GM12864 (cell line): Measurements from ENCODE around the gene HOMER2.

Experiments
- DNase-seq: peaks from one replicate; pipeline ENCODE4 v3.0.0-alpha.2; 2011; ENCODE audit warnings: low read depth
- H3K4me3 ChIP-seq: 2 replicates; pipeline ENCODE4 v1.5.1; 2011; ENCODE audit warnings: mild to moderate bottlenecking, low read depth, low read length, control low read depth
- TF ChIP-seq, protein P1 (sequence below): IDR thresholded peaks from 2 replicates; pipeline ENCODE4 v1.5.1; 2011; ENCODE audit warnings: low read depth, mild to moderate bottlenecking, moderate library complexity, low read length, control low read depth, inconsistent platforms; ENCODE audit errors: missing control alignments

Gene HOMER2

DNA sequence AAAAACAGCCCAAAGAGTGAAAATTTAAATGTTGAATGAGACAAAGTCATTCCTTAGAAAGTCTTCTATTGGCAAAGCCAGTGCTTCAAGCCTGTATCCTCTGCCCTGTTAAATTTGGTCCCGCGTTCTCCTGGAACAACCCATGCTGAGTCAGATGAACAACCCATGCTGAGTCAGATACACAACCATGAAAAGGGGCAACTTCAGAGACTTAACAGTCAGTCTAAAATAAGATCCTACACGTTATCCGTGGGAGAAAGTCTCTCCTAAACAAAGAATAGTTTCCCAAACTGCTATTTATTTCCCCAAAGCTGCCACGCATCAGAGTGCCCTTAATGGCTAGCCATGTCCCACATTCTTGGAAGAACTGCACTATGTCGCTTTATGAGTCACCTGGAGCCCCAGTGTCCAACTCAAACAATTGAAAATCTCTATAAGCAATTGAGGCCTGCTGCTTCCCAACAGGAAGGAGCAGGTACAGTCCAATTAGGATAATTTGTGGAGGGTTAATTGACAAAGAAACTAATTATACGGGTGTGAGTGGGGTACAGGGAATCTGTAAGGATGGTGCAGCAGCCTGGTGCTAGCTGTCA, 77.0 kb downstream of the HOMER2 start:
- TF ChIP-seq, protein P1, sequence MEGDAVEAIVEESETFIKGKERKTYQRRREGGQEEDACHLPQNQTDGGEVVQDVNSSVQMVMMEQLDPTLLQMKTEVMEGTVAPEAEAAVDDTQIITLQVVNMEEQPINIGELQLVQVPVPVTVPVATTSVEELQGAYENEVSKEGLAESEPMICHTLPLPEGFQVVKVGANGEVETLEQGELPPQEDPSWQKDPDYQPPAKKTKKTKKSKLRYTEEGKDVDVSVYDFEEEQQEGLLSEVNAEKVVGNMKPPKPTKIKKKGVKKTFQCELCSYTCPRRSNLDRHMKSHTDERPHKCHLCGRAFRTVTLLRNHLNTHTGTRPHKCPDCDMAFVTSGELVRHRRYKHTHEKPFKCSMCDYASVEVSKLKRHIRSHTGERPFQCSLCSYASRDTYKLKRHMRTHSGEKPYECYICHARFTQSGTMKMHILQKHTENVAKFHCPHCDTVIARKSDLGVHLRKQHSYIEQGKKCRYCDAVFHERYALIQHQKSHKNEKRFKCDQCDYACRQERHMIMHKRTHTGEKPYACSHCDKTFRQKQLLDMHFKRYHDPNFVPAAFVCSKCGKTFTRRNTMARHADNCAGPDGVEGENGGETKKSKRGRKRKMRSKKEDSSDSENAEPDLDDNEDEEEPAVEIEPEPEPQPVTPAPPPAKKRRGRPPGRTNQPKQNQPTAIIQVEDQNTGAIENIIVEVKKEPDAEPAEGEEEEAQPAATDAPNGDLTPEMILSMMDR, result no peak
- no peak for DNase-seq
- H3K4me3 ChIP-seq, result no peak overlapping the region

DNA sequence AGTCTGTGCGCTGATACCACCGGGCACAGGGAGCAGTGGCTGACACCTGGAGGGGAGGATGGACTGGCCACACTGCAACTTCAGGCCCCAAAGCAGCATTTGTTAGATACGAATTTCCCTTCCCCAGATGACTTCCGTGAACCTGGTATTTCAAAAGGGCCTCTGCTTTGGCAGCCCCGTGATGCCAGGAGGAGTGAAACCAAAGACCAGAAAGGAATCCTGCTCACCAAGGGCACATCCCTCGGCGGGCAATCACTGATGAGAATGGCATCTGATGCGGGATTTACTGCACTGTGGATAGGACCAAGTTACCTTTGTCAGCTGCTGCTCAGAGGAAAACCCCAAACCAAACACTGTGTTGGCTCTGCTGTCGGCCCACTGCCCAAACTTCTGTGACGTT, 77.6 kb downstream of the HOMER2 start:
- H3K4me3 ChIP-seq, result no peak overlapping the region
- DNase-seq, result no peak
- TF ChIP-seq, protein P1, result no peak

DNA sequence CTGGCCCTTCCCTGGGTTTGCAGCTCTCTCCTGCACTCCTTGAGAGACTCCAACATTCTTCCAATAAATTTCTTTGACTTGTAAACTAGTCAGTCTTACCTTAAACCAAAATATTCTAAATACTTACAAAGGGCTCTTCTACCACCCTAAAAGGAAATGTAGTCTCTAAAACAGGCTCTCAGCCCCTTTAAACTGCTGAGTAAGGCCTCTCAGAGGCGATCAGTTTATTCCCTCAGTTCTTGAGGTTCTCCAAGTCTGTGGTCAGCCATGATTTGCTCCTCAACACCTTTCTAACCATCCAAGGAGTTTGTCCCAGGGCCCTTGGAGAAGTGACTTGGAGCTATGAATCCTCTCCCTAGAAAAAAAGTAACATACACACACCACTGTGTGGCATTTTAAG, 78.3 kb downstream of the HOMER2 start:
- TF ChIP-seq, protein P1, result no peak
- no peak overlapping the region for H3K4me3 ChIP-seq
- no peak for DNase-seq

DNA sequence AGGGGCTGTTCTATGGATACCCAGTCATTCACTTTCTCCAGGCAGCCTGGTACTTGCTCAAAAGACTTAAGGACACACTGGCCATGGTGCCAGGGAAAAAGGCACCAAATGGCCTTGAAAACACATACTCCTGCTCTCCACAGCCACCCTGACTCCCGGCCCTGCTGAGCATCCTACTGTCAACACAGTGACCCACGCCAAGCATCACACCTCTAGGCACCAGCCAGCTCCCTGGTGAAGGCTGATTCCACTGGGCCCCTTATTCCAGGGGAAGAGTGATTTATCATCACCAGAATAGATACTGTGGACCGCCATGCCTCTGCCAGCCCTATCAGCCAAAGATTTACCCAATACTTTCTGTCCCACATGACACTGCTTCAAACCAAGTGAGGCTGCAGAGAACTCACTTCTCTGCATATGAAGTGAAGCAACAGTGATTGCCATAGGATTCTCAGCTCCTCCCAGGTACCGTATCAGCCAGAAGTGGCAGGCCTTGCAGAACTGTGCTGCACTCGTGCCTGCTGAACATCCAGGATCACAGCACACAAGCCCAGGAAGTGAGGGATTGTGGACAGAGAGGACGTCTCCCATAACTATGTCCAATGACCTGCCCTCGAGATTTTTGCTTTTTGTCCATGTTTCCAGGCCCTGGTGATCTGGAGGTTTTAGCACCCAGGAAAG, 79.4 kb downstream of the HOMER2 start:
- H3K4me3 ChIP-seq, result no peak overlapping the region
- TF ChIP-seq, protein P1, result no peak
- no peak for DNase-seq

DNA sequence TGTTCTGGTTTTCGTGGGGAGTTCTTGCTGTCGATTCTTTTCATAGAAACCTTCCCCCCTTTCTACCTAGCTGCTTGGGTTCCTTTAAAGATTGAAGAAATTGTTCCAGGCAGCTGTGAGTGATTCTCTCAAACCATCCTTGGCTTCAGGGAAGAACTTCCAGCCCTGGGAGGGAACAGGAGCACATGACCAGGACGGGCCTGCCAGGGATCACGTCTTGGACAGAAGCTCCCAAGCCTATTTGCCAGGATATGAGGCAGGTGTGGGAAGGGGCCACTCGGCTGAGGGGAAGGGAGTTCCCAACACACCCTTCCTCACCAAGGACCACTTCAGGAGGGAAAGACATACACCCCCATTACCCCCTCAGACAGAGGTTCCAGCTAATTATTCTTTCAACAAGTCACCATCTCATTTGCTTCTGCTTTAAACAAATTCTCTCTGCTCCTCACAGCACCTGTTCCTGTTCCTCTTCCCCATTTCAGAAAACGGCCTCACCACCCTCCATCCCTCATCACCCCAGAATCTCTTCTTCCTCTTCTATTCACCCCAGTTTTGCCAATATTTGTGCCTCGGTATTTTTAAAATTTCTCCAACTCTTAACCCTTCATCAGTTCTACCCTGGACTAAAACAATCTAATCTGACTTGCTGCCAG, 80.6 kb downstream of the HOMER2 start:
- DNase-seq, result no peak
- TF ChIP-seq, protein P1, result no peak
- H3K4me3 ChIP-seq, result no peak overlapping the region

DNA sequence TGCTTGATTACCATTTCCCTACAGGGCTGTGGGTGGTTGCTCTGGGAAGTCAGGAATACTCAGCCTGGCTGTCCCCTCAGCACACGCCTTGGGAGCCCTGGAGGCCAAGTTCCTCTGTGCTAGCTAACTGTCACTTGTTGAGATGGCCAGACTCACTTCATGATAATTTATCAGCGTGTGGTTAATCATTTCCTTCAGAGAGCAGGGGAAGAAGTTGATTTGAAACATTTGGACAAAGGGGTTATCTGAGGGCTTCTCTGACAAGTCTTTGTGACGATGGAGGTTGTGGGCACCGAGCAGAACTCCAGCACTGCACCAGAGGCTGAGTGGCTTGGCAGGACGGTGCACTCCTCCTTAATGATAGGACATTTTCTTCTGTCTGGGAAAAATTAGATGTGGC, 81.2 kb downstream of the HOMER2 start:
- H3K4me3 ChIP-seq, result no peak overlapping the region
- DNase-seq, result no peak
- TF ChIP-seq, protein P1, result no peak
